WERI-Rb-1 (cell line): ENCODE data around the gene FSD1.

ENCODE experiments used
- DNase-seq: peaks from one replicate; pipeline ENCODE4 v3.0.0-alpha.2; 2020
- H3K27ac ChIP-seq: fragments of 250-450 bp; sonication (Bioruptor Pico); 2 replicates; pipeline ENCODE4 v1.5.1; 2020; ENCODE audit warnings: mild to moderate bottlenecking, moderate library complexity
- H3K27me3 ChIP-seq: fragments of 250-450 bp; sonication (Bioruptor Pico); 2 replicates; pipeline ENCODE4 v1.5.1; 2021; ENCODE audit warnings: mild to moderate bottlenecking, low read depth, moderate library complexity; ENCODE audit not compliant: insufficient read depth, severe bottlenecking
- H3K36me3 ChIP-seq: fragments of 250-450 bp; sonication (Bioruptor Pico); 2 replicates; pipeline ENCODE4 v1.5.1; 2020; ENCODE audit warnings: mild to moderate bottlenecking, moderate library complexity
- H3K4me3 ChIP-seq: 2 replicates; pipeline ENCODE4 v1.5.1; 2011; ENCODE audit warnings: low read depth, mild to moderate bottlenecking, control low read depth, low read length
- H3K9me3 ChIP-seq: fragments of 250-450 bp; sonication (Bioruptor Pico); 2 replicates; pipeline ENCODE4 v1.5.1; 2021; ENCODE audit warnings: mild to moderate bottlenecking, moderate library complexity; ENCODE audit not compliant: severe bottlenecking
- TF ChIP-seq, protein P1 (sequence below): IDR thresholded peaks from 2 replicates; pipeline ENCODE4 v1.5.1; 2011; ENCODE audit warnings: low read depth, mild to moderate bottlenecking, control low read depth, inconsistent platforms, low read length

FSD1 gene

GRCh38 chr19:4319067-4319718 lies 14.8 kb downstream of the FSD1 start:
- H3K36me3 ChIP-seq: peaks cover 12% of the 10 kb centered on the region
- TF ChIP-seq, protein P1, sequence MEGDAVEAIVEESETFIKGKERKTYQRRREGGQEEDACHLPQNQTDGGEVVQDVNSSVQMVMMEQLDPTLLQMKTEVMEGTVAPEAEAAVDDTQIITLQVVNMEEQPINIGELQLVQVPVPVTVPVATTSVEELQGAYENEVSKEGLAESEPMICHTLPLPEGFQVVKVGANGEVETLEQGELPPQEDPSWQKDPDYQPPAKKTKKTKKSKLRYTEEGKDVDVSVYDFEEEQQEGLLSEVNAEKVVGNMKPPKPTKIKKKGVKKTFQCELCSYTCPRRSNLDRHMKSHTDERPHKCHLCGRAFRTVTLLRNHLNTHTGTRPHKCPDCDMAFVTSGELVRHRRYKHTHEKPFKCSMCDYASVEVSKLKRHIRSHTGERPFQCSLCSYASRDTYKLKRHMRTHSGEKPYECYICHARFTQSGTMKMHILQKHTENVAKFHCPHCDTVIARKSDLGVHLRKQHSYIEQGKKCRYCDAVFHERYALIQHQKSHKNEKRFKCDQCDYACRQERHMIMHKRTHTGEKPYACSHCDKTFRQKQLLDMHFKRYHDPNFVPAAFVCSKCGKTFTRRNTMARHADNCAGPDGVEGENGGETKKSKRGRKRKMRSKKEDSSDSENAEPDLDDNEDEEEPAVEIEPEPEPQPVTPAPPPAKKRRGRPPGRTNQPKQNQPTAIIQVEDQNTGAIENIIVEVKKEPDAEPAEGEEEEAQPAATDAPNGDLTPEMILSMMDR: no peak
- peaks cover 8% of the 10 kb centered on the region for H3K9me3 ChIP-seq
- no peak overlapping the region for H3K4me3 ChIP-seq
- H3K27me3 ChIP-seq: no peaks in the 10 kb centered on the region
- H3K27ac ChIP-seq: no peak overlapping the region
- DNase-seq: no peak

DNA sequence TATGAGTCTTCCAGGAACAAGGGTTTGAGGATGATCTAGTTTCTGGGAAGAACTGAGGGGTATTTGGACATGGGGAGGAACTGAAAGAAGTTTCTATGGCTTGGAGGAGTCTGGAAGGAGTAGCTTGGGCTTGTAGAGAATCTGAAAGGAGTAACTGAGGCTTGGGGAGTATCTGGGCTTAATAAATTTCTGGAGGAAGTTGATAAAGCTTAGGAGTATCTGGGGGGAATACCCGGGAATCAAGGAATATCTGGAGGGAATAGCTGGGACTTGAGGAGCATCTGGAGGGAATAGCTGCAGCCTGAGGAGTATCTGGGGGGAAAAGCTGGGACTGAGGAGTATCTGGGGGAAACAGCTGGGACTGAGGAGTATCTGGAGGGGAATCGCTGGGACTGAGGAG lies 16.0 kb downstream of the FSD1 start:
- Histone ChIP-seq H3K9me3 (peaks cover 8% of the 10 kb centered on the region), H3K27me3 (no peaks in the 10 kb centered on the region), H3K27ac (no peak overlapping the region), H3K4me3 (no peak overlapping the region), H3K36me3 (peaks cover 12% of the 10 kb centered on the region)
- no peak for DNase-seq
- TF ChIP-seq, protein P1: no peak

DNA sequence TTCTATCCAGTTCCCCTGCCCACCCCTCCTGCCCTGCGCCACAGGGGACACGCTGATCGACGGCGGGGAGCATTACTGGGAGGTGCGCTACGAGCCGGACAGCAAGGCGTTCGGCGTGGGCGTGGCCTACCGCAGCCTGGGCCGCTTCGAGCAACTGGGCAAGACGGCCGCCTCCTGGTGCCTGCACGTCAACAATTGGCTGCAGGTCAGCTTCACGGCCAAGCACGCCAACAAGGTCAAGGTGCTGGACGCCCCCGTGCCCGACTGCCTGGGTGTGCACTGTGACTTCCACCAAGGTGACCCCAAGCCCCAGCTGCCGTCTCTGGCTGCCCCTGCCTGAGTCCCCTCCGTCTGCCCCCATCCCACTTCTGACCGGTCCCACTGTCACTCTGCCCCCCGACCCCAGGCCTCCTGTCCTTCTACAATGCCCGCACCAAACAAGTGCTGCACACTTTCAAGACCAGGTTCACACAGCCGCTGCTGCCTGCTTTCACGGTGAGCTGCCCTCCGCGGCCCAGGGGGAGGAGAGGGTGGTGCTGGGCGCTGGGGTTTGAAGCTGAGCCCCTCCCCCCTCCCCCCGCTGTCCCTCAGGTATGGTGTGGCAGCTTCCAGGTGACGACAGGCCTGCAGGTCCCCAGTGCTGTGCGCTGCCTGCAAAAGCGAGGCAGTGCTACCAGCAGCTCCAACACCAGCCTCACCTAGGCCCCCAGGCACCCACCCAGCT lies 18.7 kb downstream of the FSD1 start:
- H3K36me3 ChIP-seq: peaks cover 3% of the 10 kb centered on the region; the same call in 1 of the 2 replicates
- TF ChIP-seq, protein P1: no peak
- no peak overlapping the region for H3K4me3 ChIP-seq
- no peak for DNase-seq
- no peaks in the 10 kb centered on the region for H3K27me3 ChIP-seq
- H3K9me3 ChIP-seq: peaks cover 8% of the 10 kb centered on the region
- H3K27ac ChIP-seq: no peak overlapping the region

- no peak overlapping the region for H3K4me3 ChIP-seq
- TF ChIP-seq, protein P1: no peak
- no peaks in the 10 kb centered on the region for H3K27me3 ChIP-seq
- H3K9me3 ChIP-seq: peaks cover 8% of the 10 kb centered on the region
- no peaks in the 10 kb centered on the region for H3K36me3 ChIP-seq
- no peak for DNase-seq
- H3K27ac ChIP-seq: no peak overlapping the region
Observed at GRCh38 chr19:4323692-4324091, 19.3 kb downstream of the FSD1 start.

GRCh38 chr19:4324228-4324627 lies 19.8 kb downstream of the FSD1 start:
- Histone ChIP-seq H3K27me3 (no peaks in the 10 kb centered on the region), H3K36me3 (no peaks in the 10 kb centered on the region), H3K4me3 (no peak overlapping the region), H3K27ac (no peak overlapping the region), H3K9me3 (peaks cover 8% of the 10 kb centered on the region)
- TF ChIP-seq, protein P1: no peak
- no peak for DNase-seq
